SK-N-SH treated with all-trans-retinoic acid at 6 μM for 48 hours (cell line): ENCODE data around the gene DENND1B.

Source experiments
- BACH2 ChIP-seq: fragments of 250-450 bp; sonication (Bioruptor Pico); IDR thresholded peaks from 2 replicates; pipeline ENCODE4 v1.9.0; 2021; ENCODE audit warnings: mild to moderate bottlenecking, borderline replicate concordance
- ZFP30 ChIP-seq: fragments of 450-650 bp; formaldehyde crosslinking; IDR thresholded peaks from 2 replicates; pipeline ENCODE4 v1.5.0; 2022; ENCODE audit warnings: mild to moderate bottlenecking, moderate library complexity
- TF ChIP-seq, protein P1 (sequence below): fragments of 250-450 bp; sonication (Bioruptor Pico); IDR thresholded peaks from 2 replicates; pipeline ENCODE4 v1.8.0; 2020; ENCODE audit warnings: mild to moderate bottlenecking, moderate library complexity, borderline replicate concordance
- TF ChIP-seq, protein P2 (sequence below): fragments of 250-450 bp; sonication (Bioruptor Pico); IDR thresholded peaks from 2 replicates; pipeline ENCODE4 v1.5.1; 2021; ENCODE audit warnings: mild to moderate bottlenecking, moderate library complexity
- TF ChIP-seq, protein P3 (sequence below): fragments of 250-450 bp; sonication (Bioruptor Pico); IDR thresholded peaks from 2 replicates; pipeline ENCODE4 v1.8.0; 2021; ENCODE audit warnings: low read depth, mild to moderate bottlenecking, moderate library complexity, borderline replicate concordance

DNA sequence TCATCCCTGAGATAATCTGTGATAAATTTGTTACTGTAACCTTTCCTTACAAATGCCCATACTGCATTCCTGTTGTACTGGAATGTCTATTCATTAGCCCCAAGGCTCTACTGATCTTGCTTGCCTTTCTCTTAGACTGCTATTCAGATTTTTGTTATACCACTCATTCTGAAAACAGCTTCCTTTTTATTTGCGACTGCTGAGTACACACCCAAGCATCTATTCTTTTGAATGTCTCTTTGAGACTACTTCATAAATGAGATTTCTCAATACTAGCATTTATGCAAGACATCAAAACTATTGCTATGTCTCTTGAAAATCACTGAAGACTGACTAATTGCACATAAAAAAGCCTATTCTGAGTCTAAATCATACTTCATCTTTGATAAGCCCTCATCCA is 38.6 kb downstream of the DENND1B start:
- TF ChIP-seq BACH2 (no peak), ZFP30 (CRISPR knock-in tag) (no peak)
- TF ChIP-seq, protein P1, sequence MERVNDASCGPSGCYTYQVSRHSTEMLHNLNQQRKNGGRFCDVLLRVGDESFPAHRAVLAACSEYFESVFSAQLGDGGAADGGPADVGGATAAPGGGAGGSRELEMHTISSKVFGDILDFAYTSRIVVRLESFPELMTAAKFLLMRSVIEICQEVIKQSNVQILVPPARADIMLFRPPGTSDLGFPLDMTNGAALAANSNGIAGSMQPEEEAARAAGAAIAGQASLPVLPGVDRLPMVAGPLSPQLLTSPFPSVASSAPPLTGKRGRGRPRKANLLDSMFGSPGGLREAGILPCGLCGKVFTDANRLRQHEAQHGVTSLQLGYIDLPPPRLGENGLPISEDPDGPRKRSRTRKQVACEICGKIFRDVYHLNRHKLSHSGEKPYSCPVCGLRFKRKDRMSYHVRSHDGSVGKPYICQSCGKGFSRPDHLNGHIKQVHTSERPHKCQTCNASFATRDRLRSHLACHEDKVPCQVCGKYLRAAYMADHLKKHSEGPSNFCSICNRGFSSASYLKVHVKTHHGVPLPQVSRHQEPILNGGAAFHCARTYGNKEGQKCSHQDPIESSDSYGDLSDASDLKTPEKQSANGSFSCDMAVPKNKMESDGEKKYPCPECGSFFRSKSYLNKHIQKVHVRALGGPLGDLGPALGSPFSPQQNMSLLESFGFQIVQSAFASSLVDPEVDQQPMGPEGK (CRISPR knock-in tag) = no peak
- TF ChIP-seq, protein P2, sequence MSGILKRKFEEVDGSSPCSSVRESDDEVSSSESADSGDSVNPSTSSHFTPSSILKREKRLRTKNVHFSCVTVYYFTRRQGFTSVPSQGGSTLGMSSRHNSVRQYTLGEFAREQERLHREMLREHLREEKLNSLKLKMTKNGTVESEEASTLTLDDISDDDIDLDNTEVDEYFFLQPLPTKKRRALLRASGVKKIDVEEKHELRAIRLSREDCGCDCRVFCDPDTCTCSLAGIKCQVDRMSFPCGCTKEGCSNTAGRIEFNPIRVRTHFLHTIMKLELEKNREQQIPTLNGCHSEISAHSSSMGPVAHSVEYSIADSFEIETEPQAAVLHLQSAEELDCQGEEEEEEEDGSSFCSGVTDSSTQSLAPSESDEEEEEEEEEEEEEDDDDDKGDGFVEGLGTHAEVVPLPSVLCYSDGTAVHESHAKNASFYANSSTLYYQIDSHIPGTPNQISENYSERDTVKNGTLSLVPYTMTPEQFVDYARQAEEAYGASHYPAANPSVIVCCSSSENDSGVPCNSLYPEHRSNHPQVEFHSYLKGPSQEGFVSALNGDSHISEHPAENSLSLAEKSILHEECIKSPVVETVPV (CRISPR knock-in tag) = no peak
- TF ChIP-seq, protein P3, sequence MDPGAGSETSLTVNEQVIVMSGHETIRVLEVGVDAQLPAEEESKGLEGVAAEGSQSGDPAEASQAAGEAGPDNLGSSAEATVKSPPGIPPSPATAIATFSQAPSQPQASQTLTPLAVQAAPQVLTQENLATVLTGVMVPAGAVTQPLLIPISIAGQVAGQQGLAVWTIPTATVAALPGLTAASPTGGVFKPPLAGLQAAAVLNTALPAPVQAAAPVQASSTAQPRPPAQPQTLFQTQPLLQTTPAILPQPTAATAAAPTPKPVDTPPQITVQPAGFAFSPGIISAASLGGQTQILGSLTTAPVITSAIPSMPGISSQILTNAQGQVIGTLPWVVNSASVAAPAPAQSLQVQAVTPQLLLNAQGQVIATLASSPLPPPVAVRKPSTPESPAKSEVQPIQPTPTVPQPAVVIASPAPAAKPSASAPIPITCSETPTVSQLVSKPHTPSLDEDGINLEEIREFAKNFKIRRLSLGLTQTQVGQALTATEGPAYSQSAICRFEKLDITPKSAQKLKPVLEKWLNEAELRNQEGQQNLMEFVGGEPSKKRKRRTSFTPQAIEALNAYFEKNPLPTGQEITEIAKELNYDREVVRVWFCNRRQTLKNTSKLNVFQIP (CRISPR knock-in tag) = no peak
